ENCODE data around the gene OXTR. TPM values are rescaled to one million over a fixed set of nuclear protein-coding genes. Genes with fewer than 3 reads are reported as not detected.

Gene OXTR
- total RNA-seq, 1 donor from 2014 or later, result 3.9 TPM

DNA sequence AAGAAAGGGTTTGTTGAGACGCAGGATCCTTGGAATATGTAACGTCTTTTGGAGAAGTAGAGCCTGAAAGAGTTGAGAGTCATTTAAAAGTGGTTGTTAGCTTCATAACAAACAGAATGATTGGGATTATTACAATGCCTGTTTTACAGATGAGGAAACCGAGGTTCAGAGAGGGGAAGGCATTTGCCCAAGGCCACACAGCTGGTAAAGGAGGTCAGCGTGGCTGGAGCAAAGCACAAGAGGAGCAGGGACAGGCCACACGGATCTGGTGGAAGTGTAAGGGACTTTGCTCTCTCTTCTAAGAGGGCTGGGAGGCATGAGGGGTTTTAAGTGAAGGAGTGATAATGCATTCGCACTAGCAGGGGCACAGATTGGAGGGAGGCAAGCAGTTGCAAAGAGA lies 6.2 kb upstream of the OXTR start:
- no peaks in the 10 kb centered on the region for H4K20me1 ChIP-seq (ENCODE audit: low read depth)
- H3K4me2 ChIP-seq, result no peak overlapping the region
- Mint-ChIP-seq H3K4me3 (no peak overlapping the region), H3K9me3 (no peaks in the 10 kb centered on the region), H3K27ac (no peak overlapping the region), H3K4me1 (no peaks in the 10 kb centered on the region), H3K27me3 (ENCODE audit: insufficient read depth, low read depth) (peaks cover 2% of the 10 kb centered on the region), H3K36me3 (no peaks in the 10 kb centered on the region)
- H3K27me3 ChIP-seq, result peaks cover under 1% of the 10 kb centered on the region
- no peak for TF ChIP-seq CTCF (IDR thresholded peaks at IDR 0.05)
- no peak for TF ChIP-seq EZH2 (IDR thresholded peaks at IDR 0.05)
- TF ChIP-seq EZH2phosphoT487 (IDR thresholded peaks at IDR 0.05), result no peak
- H3K79me2 ChIP-seq (ENCODE audit: low read depth), result no peaks in the 10 kb centered on the region
- no peak overlapping the region for H3K4me3 ChIP-seq
- H3K9me3 ChIP-seq (ENCODE audit: low read depth), result no peaks in the 10 kb centered on the region
- no peaks in the 10 kb centered on the region for H3F3A ChIP-seq (ENCODE audit: low read depth)
- no peak overlapping the region for H3K27ac ChIP-seq
- H3K4me1 ChIP-seq, result peaks cover 7% of the 10 kb centered on the region
- H3K9ac ChIP-seq, result no peak overlapping the region
- H3K36me3 ChIP-seq, result no peaks in the 10 kb centered on the region
- H2AFZ ChIP-seq (replicated peaks), result no peak overlapping the region
- DNase-seq (ENCODE audit: low spot score), result no peak

- Histone ChIP-seq H2AFZ (replicated peaks) (no peak overlapping the region), H3K4me3 (no peak overlapping the region), H3K4me1 (peaks cover 7% of the 10 kb centered on the region), H3K9ac (no peak overlapping the region), H3K9me3 (ENCODE audit: low read depth) (no peaks in the 10 kb centered on the region), H3K36me3 (no peaks in the 10 kb centered on the region), H3K27ac (no peak overlapping the region), H3F3A (ENCODE audit: low read depth) (no peaks in the 10 kb centered on the region), H3K27me3 (peaks cover 5% of the 10 kb centered on the region), H3K4me2 (no peak overlapping the region), H4K20me1 (ENCODE audit: low read depth) (no peaks in the 10 kb centered on the region), H3K79me2 (ENCODE audit: low read depth) (no peaks in the 10 kb centered on the region)
- Mint-ChIP-seq H3K27me3 (ENCODE audit: insufficient read depth, low read depth) (peaks cover 3% of the 10 kb centered on the region), H3K4me3 (no peak overlapping the region), H3K27ac (no peak overlapping the region), H3K36me3 (no peaks in the 10 kb centered on the region), H3K4me1 (no peaks in the 10 kb centered on the region), H3K9me3 (no peaks in the 10 kb centered on the region)
- TF ChIP-seq CTCF (IDR thresholded peaks at IDR 0.05) (no peak), EZH2 (IDR thresholded peaks at IDR 0.05) (no peak), EZH2phosphoT487 (IDR thresholded peaks at IDR 0.05) (no peak)
- no peak for DNase-seq (ENCODE audit: low spot score)
These were observed 5.8 kb upstream of the OXTR start for GRCh38 chr3:8775181-8775580.

- Mint-ChIP-seq H3K27me3 (ENCODE audit: insufficient read depth, low read depth) (peaks cover 10% of the 10 kb centered on the region), H3K36me3 (no peaks in the 10 kb centered on the region), H3K4me1 (peaks cover 7% of the 10 kb centered on the region), H3K4me3 (no peak overlapping the region), H3K27ac (no peak overlapping the region), H3K9me3 (no peaks in the 10 kb centered on the region)
- peaks cover 13% of the 10 kb centered on the region for H3K4me1 ChIP-seq
- H3F3A ChIP-seq (ENCODE audit: low read depth), result no peaks in the 10 kb centered on the region
- H3K36me3 ChIP-seq, result no peaks in the 10 kb centered on the region
- H3K79me2 ChIP-seq (ENCODE audit: low read depth), result no peaks in the 10 kb centered on the region
- no peak overlapping the region for H2AFZ ChIP-seq (replicated peaks)
- H3K9ac ChIP-seq, result no peak overlapping the region
- peaks cover 15% of the 10 kb centered on the region for H3K27me3 ChIP-seq
- H3K9me3 ChIP-seq (ENCODE audit: low read depth), result no peaks in the 10 kb centered on the region
- no peaks in the 10 kb centered on the region for H4K20me1 ChIP-seq (ENCODE audit: low read depth)
- no peak overlapping the region for H3K27ac ChIP-seq
- H3K4me3 ChIP-seq, result no peak overlapping the region
- TF ChIP-seq CTCF (IDR thresholded peaks at IDR 0.05), result no peak
- TF ChIP-seq EZH2phosphoT487 (IDR thresholded peaks at IDR 0.05), result no peak
- TF ChIP-seq EZH2 (IDR thresholded peaks at IDR 0.05), result no peak
- no peak overlapping the region for H3K4me2 ChIP-seq
- no peak for DNase-seq (ENCODE audit: low spot score)
These were observed 4.6 kb upstream of the OXTR start for GRCh38 chr3:8773941-8774542.

All from neural progenitor cell (in vitro differentiated cells).